HG02642 (cell line): ENCODE data around the gene ANXA7.
"Not testable (repeated sequence)": the region's sequence is repeated elsewhere in the genome, so short reads cannot be mapped to it uniquely, and the experiment has no call there.

ENCODE experiments used
- ATAC-seq: cut with Tn5 transposase; IDR thresholded peaks from one replicate; pipeline ENCODE4 v1.9.1; 2021; ENCODE audit warnings: mild to moderate bottlenecking; ENCODE audit not compliant: unreplicated experiment, poor library complexity

Gene ANXA7

GRCh38 chr10:73357166-73357565 lies 56.7 kb downstream of the ANXA7 start:
- ATAC-seq, result no peak

DNA sequence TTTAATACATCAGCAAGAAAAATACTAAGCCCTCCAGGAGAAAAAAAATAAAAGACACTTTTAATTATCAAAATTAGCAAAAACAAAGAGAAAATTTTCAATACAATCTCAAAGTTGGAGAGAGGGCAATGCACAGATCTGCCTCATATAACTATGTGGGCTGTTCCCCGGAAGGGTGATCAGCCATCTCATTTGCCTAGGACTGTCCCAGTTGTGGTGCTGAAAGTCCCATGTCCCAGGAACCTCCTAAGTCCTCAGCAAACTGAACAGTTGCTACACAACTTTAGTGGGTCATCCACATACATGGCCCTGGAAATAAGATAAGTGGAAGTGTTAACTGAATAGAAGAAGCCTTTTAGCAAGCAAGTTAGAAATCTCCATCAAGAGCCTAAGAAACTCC lies 69.6 kb downstream of the ANXA7 start:
- no peak for ATAC-seq

- ATAC-seq, result no peak
Measured at GRCh38 chr10:73340121-73340520, 73.7 kb downstream of the ANXA7 start.

GRCh38 chr10:73339436-73339835 lies 74.4 kb downstream of the ANXA7 start:
- ATAC-seq, result no peak

DNA sequence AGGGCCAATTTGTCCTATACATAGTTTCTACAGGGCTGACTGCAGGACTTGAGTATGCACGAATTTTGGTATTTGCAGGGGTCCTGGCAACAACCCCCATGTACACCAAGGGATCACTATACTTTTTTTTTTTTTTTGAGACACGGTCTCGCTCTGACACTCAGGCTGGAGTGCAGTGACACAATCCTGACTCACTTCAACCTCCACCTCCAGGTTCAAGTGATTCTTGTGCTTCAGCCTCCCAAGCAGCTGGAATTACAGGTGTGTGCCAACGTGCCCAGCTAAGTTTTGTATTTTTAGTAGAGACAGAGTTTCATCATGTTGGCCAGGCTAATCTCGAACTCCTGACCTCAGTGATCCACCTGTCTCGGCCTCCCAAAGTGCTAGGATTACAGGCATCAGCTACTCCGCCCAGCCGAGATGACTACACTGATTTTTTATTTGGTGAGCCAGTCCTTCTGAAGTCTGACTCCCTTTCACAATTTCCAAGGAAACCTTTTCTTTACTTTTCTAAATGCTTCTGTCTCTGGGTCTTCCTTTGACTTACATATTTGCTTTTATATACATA lies 75.0 kb downstream of the ANXA7 start:
- no peak for ATAC-seq

DNA sequence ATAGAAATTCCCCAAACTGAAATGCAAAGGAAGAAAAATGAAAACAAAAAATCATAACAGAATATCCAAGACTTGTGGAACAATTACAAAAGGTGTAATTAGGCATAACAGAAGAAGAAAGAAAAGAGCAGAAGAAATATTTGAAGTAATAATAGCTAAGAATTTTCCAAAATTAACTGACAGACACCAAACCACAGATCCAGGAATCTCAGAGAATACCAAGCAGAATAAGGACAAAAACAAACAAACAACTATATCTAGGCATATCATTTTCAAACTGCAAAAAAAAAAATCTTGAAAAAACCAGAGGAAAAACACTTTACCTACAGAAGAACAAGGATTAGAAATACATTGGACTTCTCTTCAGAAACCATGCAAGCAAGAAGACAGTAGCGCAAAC lies 80.7 kb downstream of the ANXA7 start:
- ATAC-seq, result no peak

- no peak for ATAC-seq
Measured at GRCh38 chr10:73332379-73332778, 81.5 kb downstream of the ANXA7 start.

- not testable (repeated sequence) for ATAC-seq
Measured at GRCh38 chr10:73328523-73328922, 85.3 kb downstream of the ANXA7 start.

GRCh38 chr10:73325290-73325689 lies 88.6 kb downstream of the ANXA7 start:
- not testable (repeated sequence) for ATAC-seq
